Eye (tissue), 1 donor: Measurements from ENCODE around the gene EEF1AKMT4.
"Not testable (repeated sequence)": the region's sequence is repeated elsewhere in the genome, so short reads cannot be mapped to it uniquely, and the experiment has no call there.

Experiments
- DNase-seq: peaks from one replicate; pipeline ENCODE4 v3.0.0-alpha.2; 2015

Gene EEF1AKMT4

GRCh38 chr3:184261270-184261853 lies 11.9 kb downstream of the EEF1AKMT4 start, which contains the start of gene CAMK2N2:
CAMK2N2 (minus strand) TSS chr3:184261553; CDS start chr3:184261285, 268 bp downstream.
- DNase-seq, result no peak

DNA sequence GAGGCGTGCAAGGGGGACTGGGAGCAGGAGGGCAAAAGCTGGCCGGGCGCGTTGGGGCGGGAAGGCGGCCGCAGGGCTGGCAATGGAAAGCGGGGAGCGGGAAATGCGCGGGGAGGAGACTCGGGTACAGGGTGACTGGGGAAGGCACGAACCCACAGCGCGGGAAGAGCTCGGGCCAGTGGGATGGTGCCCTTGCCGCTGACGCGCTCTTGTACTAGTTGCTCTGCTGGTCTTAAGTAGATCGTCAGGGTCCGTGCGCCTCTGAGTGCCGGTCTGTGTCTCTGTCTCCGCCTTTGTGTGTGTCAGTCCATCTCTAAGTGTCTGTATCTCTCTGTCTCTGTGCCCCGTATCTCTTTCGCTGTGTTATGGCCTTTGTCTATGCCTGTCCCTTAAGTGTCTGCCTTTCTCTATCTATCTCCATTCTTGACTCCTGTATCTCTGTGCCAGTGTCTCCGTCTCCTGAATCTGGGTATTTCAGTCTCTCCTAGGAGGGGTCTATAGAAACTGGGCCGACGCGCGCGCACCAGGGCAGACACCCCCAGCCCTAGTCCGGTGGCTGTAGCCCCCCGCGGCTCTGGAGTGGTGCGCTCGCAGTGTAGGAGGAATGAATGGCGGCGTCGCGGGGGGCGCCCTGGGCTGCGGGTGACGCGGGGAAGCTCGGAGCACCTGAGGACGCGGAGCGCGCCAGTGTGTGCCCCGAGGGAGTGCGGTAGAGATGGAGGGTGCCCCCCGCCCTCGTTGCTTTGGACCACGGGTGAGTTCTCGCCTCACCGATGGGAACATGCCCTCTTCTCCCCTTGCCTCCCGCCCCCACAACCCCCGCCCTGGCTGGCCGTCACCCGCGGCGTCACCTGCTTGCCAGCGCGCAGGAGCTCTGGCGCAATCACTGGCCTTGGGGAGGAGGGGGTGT lies 12.6 kb downstream of the EEF1AKMT4 start:
- peak; percentile 68 for DNase-seq

GRCh38 chr3:184262764-184263179 lies 13.3 kb downstream of the EEF1AKMT4 start:
- DNase-seq, result peak; percentile 2

DNA sequence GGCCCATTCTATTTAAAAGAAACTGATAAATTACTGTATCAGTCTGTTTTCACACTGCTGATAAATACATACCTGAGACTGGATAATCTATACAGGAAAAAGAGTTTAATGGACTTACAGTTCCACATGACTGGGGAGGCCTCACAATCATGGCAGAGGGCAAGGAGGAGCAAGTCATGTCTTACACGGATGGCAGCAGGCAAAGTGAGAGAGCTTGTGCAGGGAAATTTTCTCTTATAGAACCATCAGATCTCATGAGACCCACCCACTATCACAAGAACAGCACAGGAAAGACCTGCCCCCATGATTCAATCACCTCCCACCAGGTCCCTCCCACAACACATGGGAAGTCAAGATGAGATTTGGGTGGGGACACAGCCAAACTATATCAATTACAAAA lies 17.8 kb downstream of the EEF1AKMT4 start:
- DNase-seq, result not testable (repeated sequence)

- DNase-seq, result no peak
Observed at GRCh38 chr3:184272269-184272668, 22.8 kb downstream of the EEF1AKMT4 start.

DNA sequence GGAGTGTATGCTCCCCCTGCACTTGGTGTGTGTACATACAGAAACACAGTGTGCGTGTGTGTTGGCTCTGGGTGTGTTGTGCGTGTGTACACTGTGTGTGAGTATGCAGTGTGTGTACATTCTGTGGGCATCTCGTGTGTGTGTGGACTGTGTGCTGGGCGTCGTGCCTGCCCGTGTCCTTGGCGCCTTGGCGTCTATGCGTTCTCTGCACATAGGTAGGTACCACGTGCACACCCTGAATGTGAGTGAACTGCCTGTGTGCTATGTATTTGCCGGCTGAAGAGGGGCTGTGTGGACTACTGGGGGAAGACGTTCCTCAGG lies 25.9 kb downstream of the EEF1AKMT4 start:
- no peak for DNase-seq

DNA sequence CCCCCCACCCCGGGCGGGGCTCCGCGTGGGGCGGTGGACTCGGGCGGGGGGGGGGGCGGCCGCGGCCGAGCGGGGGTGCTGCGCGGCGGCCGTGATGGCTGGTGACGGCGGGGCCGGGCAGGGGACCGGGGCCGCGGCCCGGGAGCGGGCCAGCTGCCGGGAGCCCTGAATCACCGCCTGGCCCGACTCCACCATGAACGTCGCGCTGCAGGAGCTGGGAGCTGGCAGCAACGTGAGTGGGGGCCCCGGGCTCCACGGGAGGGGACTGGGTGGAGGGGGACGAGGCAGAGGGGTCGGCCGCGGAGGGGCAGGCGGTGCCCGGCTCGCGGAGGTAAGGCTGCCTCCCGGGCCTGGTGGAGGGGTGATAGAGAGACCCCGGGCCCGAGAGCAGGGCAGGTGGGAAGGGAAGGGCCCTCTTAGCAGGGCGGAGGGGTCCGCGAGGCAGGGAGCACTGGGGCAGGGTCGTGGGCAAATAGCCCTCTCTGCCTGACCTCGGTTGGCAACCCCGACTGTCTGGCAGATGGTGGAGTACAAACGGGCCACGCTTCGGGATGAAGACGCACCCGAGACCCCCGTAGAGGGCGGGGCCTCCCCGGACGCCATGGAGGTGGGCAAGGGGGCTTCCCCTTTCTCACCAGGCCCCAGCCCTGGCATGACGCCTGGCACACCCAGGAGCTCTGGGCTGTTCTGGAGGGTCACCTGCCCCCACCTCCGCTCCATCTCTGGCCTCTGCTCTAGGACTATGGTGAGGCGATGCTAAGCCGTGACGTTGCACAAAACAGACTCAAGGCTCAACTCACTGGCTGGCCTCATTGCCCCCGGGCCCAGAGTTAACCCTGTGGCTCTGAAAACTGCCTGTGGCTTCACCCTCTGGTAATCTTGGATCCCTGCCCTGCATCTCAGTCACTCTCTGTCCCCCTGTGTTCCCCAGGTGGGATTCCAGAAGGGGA lies 26.8 kb downstream of the EEF1AKMT4 start, which contains the start of gene ECE2:
ECE2 (plus strand) TSS at position 62 of the 950 bp plus-strand sequence; CDS start at position 194, 132 bp downstream.
- DNase-seq, result peak; percentile 16

- no peak for DNase-seq
Observed at GRCh38 chr3:184277366-184277765, 27.9 kb downstream of the EEF1AKMT4 start.

DNA sequence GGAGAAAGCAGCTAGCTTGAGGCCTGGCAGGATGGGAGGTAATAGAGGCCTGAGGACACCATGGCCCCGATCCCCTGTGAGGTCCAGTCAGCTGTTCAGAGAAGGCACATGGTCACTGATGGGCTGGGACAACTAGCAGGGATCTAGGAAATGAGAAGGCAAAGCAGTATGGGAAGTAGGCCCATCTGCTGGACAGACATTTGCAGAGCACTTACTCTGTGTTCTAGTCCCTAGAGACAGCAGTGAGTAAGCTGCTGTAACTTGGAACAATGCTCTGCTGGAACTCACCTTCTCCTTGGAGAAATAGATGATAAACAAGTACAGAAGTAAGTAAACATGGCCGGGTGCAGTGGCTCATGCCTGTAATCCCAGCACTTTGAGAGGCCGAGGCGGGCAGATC lies 33.5 kb downstream of the EEF1AKMT4 start:
- DNase-seq, result no peak

DNA sequence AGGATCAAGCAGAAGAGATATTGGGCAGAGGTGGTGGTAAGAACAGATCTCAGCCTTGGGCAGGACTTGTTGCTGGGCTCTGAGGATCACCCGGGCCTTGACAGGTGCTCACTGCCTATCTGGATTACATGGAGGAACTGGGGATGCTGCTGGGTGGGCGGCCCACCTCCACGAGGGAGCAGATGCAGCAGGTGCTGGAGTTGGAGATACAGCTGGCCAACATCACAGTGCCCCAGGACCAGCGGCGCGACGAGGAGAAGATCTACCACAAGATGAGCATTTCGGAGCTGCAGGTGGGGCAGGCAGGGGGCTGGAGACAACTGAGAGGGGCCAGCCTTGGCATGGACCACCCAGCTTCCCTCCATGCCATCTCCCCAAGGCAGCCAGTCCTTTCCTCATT lies 34.2 kb downstream of the EEF1AKMT4 start:
- DNase-seq, result no peak

DNA sequence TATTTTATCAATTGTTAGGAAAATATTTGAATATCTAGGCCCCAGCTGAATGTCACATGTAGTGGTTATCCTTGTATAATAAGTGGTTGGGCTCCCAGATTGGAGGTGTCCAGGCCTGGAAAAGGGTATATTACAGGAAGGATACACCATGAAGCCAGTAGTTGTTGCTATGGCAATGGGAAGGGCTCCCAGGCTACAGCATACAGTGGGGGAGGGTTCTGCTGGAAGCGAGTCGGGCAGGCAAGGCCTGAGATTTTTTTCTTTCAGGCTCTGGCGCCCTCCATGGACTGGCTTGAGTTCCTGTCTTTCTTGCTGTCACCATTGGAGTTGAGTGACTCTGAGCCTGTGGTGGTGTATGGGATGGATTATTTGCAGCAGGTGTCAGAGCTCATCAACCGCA lies 35.2 kb downstream of the EEF1AKMT4 start:
- peak; percentile 76 for DNase-seq

- peak; percentile 53 for DNase-seq
Observed at GRCh38 chr3:184289426-184289938, 40.0 kb downstream of the EEF1AKMT4 start.

- DNase-seq, result no peak
Observed at GRCh38 chr3:184290331-184290730, 40.9 kb downstream of the EEF1AKMT4 start.

DNA sequence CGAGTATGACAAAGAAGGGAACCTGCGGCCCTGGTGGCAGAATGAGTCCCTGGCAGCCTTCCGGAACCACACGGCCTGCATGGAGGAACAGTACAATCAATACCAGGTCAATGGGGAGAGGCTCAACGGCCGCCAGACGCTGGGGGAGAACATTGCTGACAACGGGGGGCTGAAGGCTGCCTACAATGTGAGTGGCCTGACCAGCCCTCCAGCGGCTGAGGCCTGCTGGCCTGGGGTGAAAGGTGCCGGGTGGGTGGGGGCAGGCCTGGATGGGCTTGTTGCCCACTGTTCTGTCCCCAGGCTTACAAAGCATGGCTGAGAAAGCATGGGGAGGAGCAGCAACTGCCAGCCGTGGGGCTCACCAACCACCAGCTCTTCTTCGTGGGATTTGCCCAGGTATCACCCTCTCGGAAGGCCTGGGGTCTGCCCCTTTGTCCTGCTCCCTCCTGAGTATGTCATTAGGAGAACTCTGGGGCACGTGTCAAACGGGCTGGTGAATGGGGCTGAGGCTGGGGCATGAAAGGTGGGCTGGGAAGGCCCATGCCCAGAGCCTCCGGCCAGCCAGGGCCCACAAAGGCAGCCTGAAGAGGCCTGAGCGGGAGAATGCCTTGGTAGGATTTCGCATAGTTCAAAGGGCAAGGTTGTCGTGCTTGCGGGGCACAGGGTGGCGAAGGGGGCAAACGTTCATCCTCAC lies 41.7 kb downstream of the EEF1AKMT4 start:
- no peak for DNase-seq

- DNase-seq, result no peak
Observed at GRCh38 chr3:184291738-184292445, 42.4 kb downstream of the EEF1AKMT4 start.

- DNase-seq, result no peak
Observed at GRCh38 chr3:184295771-184296170, 46.3 kb downstream of the EEF1AKMT4 start.

GRCh38 chr3:184296616-184297015 lies 47.1 kb downstream of the EEF1AKMT4 start:
- no peak for DNase-seq

DNA sequence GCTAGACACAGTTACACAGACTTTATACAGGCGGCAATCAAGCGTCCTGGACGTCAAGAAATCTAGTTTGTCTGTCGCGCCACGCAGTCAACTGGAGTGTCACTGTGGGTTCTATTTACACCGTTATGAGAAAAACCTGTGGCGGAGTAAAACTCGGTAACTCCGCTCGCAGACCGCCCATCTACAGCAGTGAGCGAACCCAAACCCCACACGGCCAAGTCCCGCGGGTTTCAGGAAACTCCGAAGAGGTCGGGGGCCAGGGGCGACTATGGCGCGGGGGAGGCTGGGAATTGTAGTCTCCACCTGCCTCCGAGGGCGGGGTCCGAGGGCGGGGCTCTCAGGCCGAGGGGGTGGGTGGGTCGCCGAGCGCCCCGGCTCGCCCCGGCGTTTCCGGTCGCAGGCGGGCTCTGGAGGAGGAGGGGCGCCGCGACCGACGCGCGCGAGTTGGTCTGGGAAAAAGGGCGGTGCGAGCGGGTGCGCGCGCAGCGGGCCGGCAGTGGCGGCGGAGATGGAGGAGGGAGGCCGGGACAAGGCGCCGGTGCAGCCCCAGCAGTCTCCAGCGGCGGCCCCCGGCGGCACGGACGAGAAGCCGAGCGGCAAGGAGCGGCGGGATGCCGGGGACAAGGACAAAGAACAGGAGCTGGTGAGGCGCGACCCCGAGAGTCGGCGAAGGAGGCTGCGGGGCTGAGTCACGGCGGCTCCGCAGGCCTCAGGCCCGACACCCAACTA lies 49.5 kb downstream of the EEF1AKMT4 start, which contains the start of gene PSMD2:
PSMD2 (plus strand) TSS at position 483 of the 729 bp plus-strand sequence; CDS start at position 509, 26 bp downstream.
- peak; percentile 98 for DNase-seq

DNA sequence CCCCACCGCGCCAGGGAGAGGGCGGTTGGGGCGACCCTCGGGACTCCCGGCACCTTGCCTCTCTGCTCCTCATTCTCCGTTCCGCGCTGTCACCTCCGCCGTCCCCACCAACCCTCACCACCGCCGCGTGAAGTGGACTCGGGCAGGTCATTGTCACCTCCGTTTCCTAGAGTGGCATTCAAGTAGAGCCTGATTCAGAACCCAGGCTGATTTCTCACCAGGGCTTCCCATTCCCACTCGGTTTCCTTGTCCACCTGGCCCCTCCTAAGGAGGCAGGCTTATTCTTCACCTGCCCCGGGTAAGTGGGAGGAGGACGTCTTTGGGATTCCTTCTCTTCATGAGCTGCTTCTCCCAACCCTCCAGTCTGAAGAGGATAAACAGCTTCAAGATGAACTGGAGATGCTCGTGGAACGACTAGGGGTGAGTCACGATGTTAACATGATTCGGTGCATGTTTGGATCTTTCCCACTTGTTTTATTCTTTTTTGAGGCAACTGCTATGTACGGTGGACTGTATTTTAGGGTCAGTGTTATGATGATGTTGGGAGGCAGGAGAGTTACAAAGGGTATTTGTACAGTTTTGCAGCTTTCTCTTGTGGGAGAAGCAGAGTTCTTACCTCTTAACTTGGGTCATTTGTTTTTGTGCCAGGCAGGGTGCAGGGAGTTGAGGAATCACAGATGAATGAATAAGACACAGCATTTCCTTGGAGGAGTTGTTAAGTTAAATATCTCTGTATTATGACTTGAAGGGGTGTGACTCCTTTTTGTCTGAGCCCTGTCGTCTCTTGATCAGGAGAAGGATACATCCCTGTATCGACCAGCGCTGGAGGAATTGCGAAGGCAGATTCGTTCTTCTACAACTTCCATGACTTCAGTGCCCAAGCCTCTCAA lies 50.3 kb downstream of the EEF1AKMT4 start:
- DNase-seq, result no peak

DNA sequence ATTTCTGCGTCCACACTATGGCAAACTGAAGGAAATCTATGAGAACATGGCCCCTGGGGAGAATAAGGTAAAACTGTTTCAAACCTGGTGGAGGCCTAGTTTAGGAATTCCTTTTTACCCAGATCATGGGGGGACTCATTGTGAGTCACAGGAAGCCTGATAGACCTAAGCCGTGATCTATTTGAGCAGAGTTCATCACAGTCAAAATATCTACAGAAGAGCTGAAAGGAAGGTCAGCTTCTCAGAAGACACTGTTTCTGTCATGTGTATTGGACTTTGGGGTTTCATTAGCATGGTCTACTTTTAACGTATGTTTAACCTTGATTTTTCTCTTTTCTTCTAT lies 50.9 kb downstream of the EEF1AKMT4 start:
- DNase-seq, result no peak
